ENCODE measurements around the gene SLC24A5.

DNA sequence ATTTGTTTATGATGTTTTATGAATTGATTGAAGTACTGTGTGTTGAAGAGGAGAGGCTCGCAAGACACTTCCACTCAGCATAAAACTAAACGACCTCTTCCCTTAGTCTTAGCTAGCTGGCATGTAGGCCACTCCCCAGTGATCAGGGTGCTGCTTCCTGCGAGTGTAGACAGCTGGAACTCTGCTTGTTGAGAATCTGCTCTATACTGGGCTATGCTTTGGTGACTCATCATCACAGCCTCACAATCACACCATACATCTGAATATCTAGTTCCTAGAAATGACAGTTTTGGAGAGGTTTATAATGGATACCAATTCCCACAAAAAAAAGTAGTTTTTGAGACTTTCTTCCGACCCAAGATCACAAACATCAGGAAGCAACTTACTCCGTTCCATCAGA is 1.5 kb upstream of the SLC24A5 start:
- TF ChIP-seq EP300 (IDR thresholded peaks at IDR 0.05), result no peak
- TF ChIP-seq, protein P1, sequence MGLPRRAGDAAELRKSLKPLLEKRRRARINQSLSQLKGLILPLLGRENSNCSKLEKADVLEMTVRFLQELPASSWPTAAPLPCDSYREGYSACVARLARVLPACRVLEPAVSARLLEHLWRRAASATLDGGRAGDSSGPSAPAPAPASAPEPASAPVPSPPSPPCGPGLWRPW (IDR thresholded peaks at IDR 0.05), result no peak
- TF ChIP-seq, protein P2, sequence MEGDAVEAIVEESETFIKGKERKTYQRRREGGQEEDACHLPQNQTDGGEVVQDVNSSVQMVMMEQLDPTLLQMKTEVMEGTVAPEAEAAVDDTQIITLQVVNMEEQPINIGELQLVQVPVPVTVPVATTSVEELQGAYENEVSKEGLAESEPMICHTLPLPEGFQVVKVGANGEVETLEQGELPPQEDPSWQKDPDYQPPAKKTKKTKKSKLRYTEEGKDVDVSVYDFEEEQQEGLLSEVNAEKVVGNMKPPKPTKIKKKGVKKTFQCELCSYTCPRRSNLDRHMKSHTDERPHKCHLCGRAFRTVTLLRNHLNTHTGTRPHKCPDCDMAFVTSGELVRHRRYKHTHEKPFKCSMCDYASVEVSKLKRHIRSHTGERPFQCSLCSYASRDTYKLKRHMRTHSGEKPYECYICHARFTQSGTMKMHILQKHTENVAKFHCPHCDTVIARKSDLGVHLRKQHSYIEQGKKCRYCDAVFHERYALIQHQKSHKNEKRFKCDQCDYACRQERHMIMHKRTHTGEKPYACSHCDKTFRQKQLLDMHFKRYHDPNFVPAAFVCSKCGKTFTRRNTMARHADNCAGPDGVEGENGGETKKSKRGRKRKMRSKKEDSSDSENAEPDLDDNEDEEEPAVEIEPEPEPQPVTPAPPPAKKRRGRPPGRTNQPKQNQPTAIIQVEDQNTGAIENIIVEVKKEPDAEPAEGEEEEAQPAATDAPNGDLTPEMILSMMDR (IDR thresholded peaks at IDR 0.05), result no peak
